ENCODE measurements around the gene RSPH6A. TPM values are rescaled to one million over a fixed set of nuclear protein-coding genes. Genes with fewer than 3 reads are reported as not detected.
A peak's percentile ranks its signal among the peaks of the same experiment; 100 is the strongest.

The RSPH6A gene
- polyA plus RNA-seq, 1 donor (not counting 4 experiments of a cell fraction or from before 2014, with no cell fraction given) = not detected

- peak within 1 kb of the TSS; percentile 91 for H3K9ac ChIP-seq (ENCODE audit: control insufficient read depth, extremely low read depth, insufficient read depth, low read length)
- peaks cover 10% of the 10 kb centered on the region for H3K4me1 ChIP-seq (ENCODE audit: control insufficient read depth, extremely low read depth, insufficient read depth, low read length)
- H3K9me1 ChIP-seq (ENCODE audit: control insufficient read depth, extremely low read depth, insufficient read depth, low read length) = no peaks in the 10 kb centered on the region
- H3K4me3 ChIP-seq (ENCODE audit: control insufficient read depth in 2 of 3, extremely low read depth in 1 of 3, insufficient read depth in 2 of 3, low read depth in 1 of 3, low read length in 3 of 3) = peak within 1 kb of the TSS; percentile 76 to 100 (median 94)
- dilution Hi-C loops (cut with MboI; ENCODE audit: extremely low pct_ligation_motif_present, low sequenced_read_pairs) = no loop called here
- H3K27me3 ChIP-seq (ENCODE audit: control insufficient read depth, extremely low read depth, insufficient read depth, low read length) = peaks cover 37% of the 10 kb centered on the region
- no peak for TF ChIP-seq CTCF (optimal IDR thresholded peaks at IDR 0.05 in 1 of 3, IDR thresholded peaks at IDR 0.05 in 1 of 3, conservative IDR thresholded peaks at IDR 0.05 in 1 of 3; ENCODE audit: extremely low read depth in 1 of 3, insufficient read depth in 2 of 3, low read length in 3 of 3)
- no peak for TF ChIP-seq EZH2 (IDR thresholded peaks at IDR 0.05; ENCODE audit: low read length)
- no peaks in the 10 kb centered on the region for H3K9me3 ChIP-seq (ENCODE audit: control insufficient read depth, low read depth, low read length)
- peak; percentile 82 for DNase-seq (ENCODE audit: low read depth, low spot score)
- peak within 1 kb of the TSS; percentile 80 for H3K27ac ChIP-seq (ENCODE audit: control insufficient read depth, insufficient read depth, low read length)
- H3K79me2 ChIP-seq (ENCODE audit: control insufficient read depth, insufficient read depth, low read length) = peaks cover 37% of the 10 kb centered on the region
- H4K20me1 ChIP-seq (ENCODE audit: control insufficient read depth, extremely low read depth, insufficient read depth, low read length) = no peaks in the 10 kb centered on the region
- peaks cover 7 to 8% of the 10 kb centered on the region in 2 experiments for H3K36me3 ChIP-seq (ENCODE audit: control insufficient read depth in 2 of 2, extremely low read depth in 1 of 2, insufficient read depth in 2 of 2, low read length in 2 of 2)
- peak; percentile 83 for FAIRE-seq
- H3K4me2 ChIP-seq (ENCODE audit: control insufficient read depth, extremely low read depth, insufficient read depth, low read depth, low read length) = peak within 1 kb of the TSS; percentile 95
- H2AFZ ChIP-seq (ENCODE audit: control insufficient read depth, low read length) = peak within 1 kb of the TSS; percentile 97
Observed at GRCh38 chr19:45862564-45863334, 47.6 kb upstream of the RSPH6A start, which contains the start of gene SYMPK. Gene SYMPK (minus strand): TSS chr19:45863147. CDS start chr19:45854495, 8,652 bp downstream.

GRCh38 chr19:45862271-45862563 lies 47.1 kb upstream of the RSPH6A start:
- Histone ChIP-seq H3K36me3 (ENCODE audit: control insufficient read depth in 2 of 2, extremely low read depth in 1 of 2, insufficient read depth in 2 of 2, low read length in 2 of 2) (peaks cover 7 to 8% of the 10 kb centered on the region in 2 experiments), H3K27me3 (ENCODE audit: control insufficient read depth, extremely low read depth, insufficient read depth, low read length) (peaks cover 37% of the 10 kb centered on the region), H3K4me3 (ENCODE audit: control insufficient read depth in 2 of 3, extremely low read depth in 1 of 3, insufficient read depth in 2 of 3, low read depth in 1 of 3, low read length in 3 of 3) (peak overlapping the region; percentile 76 to 100 (median 94)), H3K9me1 (ENCODE audit: control insufficient read depth, extremely low read depth, insufficient read depth, low read length) (no peaks in the 10 kb centered on the region), H3K27ac (ENCODE audit: control insufficient read depth, insufficient read depth, low read length) (peak overlapping the region; percentile 80), H3K4me2 (ENCODE audit: control insufficient read depth, extremely low read depth, insufficient read depth, low read depth, low read length) (peak overlapping the region; percentile 95), H3K9ac (ENCODE audit: control insufficient read depth, extremely low read depth, insufficient read depth, low read length) (peak overlapping the region; percentile 91), H3K9me3 (ENCODE audit: control insufficient read depth, low read depth, low read length) (no peaks in the 10 kb centered on the region), H2AFZ (ENCODE audit: control insufficient read depth, low read length) (peak overlapping the region; percentile 85), H4K20me1 (ENCODE audit: control insufficient read depth, extremely low read depth, insufficient read depth, low read length) (no peaks in the 10 kb centered on the region), H3K4me1 (ENCODE audit: control insufficient read depth, extremely low read depth, insufficient read depth, low read length) (peaks cover 10% of the 10 kb centered on the region), H3K79me2 (ENCODE audit: control insufficient read depth, insufficient read depth, low read length) (peaks cover 37% of the 10 kb centered on the region)
- no peak for TF ChIP-seq CTCF (optimal IDR thresholded peaks at IDR 0.05 in 1 of 3, IDR thresholded peaks at IDR 0.05 in 1 of 3, conservative IDR thresholded peaks at IDR 0.05 in 1 of 3; ENCODE audit: extremely low read depth in 1 of 3, insufficient read depth in 2 of 3, low read length in 3 of 3)
- TF ChIP-seq EZH2 (IDR thresholded peaks at IDR 0.05; ENCODE audit: low read length) = no peak
- dilution Hi-C loops (cut with MboI; ENCODE audit: extremely low pct_ligation_motif_present, low sequenced_read_pairs) = no loop called here
- FAIRE-seq = no peak
- no peak for DNase-seq (ENCODE audit: low read depth, low spot score)

Data from keratinocyte (primary cell).